Activated naive CD4-positive, alpha-beta T cell treated with anti-CD3 and anti-CD28 coated beads, Interleukin-2, amount 50 U/mL, for 16 hours (primary cell): ENCODE measurements around the gene NRF1.
A peak's percentile ranks its signal among the peaks of the same experiment; 100 is the strongest.
"Not testable (repeated sequence)": the region's sequence is repeated elsewhere in the genome, so short reads cannot be mapped to it uniquely, and the experiment has no call there.

Source experiments
- DNase-seq: peaks from one replicate; pipeline ENCODE4 v3.0.0-alpha.2; 2020

The NRF1 gene

DNA sequence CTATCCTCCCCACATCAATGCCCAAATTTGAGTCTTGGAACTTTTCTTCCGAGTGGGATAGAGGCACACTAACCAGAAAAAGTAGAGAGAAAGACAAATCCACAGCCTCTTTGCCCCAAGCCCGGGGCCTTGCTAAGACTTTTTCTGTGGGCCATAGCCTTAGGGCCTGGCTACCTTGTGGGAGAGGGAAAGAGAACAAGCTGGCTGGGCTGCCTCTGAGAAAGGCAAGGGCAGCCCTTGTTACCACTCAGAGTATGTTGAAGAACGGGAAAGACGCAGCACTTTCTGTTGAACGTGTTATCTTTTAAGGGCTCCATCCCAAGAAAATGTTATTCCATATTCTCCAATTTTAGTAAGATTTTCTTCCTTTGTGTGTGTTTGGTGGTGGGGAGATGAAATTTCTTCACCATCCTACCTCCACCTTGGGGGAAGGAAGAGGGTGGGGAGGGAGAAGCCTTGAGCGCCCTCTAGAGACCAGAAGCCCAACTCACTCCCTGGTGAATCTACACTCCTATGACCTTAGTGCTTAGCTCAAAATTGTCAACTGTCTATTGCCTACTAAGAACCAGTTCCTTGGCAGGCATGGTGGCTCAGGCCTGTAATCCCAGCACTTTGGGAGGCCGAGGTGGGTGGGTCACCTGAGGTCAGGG lies 3.9 kb upstream of the NRF1 start:
- peak; percentile 38 for DNase-seq

DNA sequence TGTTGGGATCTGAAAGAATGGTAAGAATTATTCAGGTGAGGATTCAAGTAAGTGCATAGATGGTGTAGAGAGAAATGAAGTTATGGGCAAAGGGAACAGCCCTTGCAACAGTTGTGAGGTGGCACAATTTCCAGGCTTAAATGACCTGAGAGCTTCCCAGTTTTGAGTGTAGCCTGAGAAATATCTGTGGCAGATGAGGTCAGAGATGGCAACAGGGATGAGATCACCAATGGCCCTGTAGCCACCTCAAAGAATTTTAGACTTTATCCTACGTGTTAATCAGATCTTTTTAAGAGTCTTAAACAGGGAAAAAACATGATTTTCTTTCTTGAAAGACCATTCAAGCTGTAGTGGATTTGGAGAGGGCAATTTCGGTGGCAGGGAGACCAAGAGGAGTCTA lies 1.9 kb upstream of the NRF1 start:
- DNase-seq: no peak

DNA sequence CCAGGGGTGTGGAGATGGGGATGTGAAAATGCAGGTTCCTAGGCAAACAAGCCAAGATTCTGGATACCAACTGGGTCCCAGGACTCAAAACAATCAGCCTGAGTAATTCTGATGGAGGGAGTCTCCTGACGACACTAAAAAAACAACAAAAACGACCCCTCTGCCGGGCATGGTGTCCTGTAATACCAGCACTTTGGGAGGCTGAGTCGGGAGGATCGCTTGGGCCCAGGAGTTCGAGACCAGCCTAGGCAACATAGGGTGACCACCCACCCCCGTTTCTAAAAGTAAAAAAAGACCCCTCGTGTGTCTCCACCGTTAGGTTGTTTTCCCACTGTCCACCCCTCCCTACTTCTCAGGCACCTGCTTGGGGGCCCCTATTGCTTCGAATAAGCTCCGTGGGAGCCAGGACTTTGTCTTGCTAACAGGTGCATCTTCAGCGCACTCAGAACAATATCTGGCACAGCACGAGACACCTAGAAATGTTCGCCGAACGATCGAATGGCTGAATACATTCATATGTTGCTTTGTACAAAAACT lies 743 bp upstream of the NRF1 start:
- peak; percentile 14 for DNase-seq

DNA sequence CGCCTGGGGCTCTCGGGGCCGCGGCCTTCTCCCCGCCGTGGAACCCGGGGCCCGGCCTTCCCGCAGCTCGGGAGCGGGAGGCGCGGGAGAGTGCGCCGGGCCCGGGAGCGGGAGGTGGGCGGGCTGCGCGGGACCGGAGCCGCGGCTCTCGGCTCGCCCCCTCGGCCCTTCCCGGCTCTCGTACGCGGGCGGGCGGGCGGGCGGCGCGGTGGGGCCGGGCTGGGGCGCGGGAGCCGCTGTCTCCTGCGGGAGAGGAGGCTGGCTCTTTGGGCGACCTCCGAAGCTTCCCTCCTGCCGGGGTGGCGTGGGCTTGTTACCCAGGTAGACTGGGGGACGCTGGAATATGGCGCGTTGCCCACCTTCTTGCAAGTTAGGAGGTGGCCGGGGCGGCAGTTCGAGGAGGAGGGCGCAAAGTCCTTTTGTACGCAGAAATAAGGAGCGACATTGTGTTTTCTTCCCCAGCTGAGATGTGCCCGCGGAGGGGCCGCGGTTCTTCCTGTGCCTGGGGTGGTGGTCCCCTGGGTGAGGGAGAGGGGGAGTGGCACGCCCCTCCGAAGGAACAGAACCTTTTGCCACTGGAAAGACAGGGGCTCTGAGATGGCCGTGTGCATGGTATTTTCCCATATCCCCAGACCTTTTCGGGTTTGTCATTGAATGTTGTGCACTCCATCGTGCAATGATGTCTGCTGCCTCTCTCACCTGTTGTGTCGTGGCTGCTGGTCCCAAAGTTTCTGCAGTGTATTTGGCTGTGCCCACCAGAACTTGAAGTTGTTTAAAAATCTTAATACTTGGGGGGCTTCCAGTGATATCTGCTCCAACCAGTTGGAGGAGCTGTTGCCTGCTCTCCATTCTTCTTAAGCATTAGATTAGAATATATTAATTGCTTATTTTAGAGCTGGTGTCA lies 844 bp downstream of the NRF1 start:
- DNase-seq: peak; percentile 49

DNA sequence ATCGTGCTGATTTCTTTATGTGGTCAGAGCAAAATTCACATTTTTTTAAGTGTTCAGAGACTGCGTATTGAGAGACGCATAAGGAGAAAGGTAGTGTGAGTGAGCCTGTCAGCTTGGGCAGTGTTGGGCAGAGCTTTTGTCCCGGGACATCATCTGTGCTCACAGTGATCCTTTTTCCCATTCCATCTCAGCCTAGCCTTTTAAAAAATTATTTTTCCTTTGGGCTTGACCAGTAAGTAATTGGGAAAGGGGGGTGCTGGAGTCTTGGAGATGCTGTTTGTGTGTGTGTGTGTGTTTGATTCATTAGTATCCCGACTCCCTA lies 1.5 kb downstream of the NRF1 start:
- no peak for DNase-seq

DNA sequence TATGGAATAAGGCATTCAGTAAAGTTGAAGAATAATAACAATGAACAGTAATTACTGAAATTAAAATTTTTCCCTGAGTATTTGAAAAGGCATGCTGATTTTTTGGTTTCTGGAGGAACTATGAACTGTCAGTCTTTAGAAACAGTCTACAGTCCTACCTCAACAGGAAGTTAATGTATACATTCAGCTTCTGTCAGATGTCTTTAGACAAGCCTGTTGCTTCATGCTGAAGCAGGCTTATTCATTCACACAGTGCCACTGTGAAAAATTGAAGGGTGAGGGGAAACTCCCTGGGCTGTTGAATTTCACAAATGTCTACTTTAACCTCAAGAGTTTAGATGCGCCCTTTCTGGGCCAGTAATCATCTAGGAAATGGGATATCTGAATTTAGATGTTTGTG lies 3.5 kb downstream of the NRF1 start:
- DNase-seq: no peak

DNA sequence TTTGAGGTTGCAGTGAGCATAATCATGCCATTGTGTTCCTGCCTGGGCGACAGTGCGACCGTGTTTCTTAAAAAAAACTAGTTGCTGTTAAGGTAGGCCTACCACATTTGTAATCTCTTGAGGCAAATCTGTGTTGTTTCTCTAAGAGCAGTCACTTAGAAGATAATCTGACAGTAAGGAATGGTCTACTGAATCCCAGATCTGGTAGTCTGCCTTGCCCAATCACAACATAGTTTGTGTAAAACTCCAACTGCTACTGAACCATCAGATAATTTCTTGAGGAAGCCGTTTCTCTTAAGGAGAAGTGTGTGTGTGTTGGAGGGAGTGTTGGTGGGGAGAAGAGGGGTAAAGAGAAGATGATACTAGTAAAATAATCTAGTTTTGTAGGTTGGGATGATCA lies 5.0 kb downstream of the NRF1 start:
- no peak for DNase-seq

DNA sequence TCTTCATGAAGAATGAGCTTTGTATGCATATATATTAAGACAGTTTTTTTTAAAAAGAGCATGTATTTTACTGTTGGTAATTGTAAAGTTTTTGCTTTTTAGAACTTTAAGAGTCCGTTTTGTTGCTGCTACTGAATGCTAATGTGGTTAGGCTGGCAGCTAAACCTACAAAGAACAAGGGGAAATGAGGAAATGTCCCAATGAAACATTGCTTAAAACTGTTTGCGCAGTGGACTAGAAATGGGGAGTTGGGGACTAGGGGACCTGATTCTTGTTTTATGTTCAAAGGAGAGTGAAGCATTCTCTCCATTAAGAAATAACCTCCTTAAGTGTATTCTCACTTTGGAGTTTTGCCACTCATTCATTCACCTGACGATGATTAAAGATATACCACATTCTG lies 5.7 kb downstream of the NRF1 start:
- DNase-seq: no peak

DNA sequence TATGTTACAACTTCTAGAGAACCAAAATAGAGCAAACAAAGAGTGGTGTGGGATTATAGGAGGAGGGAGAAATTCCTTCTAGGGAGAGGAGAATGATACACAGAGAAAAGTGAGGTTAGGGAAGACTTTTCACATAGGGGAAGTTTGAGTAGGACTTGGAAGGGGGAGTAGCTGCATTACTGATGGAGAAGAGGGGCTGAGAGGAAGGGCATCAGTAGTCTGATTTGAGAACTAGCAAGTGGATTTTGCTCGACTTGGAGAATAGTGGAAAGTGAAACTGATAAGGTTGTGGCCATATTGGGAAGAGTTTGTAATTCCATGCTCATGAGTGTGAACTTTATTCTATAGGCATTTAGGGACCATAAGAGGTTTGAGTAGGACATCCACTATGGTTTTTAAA lies 6.1 kb downstream of the NRF1 start:
- no peak for DNase-seq

DNA sequence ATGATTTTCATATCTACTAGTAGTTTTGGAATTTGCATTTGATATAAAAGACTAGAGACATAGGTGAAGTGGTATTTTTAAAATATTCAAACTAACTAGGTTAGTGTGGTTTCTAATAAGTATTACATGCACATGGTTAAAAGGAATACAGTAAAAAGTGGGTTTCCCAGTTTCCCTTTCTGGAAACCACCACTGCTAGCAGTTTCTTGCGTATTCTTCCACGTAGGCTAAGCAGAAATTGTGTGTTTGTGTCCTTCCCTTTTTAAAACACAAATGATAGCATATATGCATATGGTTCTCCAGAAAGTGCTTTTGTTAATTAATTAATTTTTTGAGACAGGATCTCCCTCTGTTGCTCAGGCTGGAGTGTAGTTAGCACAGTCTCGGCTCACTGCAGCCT lies 15.4 kb downstream of the NRF1 start:
- DNase-seq: no peak

DNA sequence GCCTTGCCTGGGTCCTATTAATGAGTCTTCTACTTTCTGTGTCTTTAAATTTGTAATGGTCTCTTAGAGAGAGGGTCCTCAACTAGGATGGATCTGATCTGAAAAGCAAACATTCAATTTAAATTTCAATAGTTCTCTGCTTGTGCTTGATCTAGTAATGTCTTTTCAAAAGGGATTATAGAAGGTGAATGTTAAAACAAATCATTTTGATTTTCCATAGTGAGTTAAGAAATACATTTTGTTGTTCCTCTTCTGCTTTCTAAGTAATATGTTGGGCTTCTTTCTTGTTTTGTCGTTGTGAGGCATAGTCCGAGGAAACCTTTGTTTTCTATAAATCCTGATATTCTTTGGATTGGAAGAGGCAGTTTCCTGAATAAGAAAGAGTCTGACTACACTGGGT lies 18.8 kb downstream of the NRF1 start:
- DNase-seq: no peak

DNA sequence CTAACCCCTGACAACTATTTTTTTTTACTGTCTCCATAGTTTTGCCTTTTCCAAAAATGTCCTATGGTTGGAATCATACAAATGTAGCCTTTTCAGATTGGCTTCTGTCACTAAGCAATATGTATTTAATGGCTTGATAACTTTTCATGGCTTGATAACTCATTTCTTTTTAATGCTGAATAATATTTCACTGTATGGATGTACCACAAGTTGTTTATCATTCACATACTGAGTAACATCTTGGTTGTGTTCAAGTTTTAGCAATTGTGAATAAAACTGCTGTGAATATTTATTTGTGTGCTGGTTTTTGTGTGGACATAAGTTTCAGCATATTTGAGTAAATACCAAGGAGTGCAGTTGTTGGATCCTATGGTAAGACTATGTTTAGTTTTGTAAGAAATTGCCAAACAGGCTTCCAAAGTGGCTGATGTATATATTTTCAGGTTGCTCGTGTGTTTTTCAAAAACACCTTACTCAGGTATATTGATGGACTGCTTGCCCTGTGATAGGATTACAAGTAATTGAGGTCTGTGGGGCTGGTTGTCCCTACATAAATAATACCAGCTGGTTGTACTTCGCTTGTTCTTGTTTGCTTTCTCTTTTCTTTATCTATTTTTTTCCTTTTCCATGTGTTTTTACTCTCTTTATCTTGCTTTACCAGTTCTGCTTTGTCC lies 23.0 kb downstream of the NRF1 start:
- no peak for DNase-seq

DNA sequence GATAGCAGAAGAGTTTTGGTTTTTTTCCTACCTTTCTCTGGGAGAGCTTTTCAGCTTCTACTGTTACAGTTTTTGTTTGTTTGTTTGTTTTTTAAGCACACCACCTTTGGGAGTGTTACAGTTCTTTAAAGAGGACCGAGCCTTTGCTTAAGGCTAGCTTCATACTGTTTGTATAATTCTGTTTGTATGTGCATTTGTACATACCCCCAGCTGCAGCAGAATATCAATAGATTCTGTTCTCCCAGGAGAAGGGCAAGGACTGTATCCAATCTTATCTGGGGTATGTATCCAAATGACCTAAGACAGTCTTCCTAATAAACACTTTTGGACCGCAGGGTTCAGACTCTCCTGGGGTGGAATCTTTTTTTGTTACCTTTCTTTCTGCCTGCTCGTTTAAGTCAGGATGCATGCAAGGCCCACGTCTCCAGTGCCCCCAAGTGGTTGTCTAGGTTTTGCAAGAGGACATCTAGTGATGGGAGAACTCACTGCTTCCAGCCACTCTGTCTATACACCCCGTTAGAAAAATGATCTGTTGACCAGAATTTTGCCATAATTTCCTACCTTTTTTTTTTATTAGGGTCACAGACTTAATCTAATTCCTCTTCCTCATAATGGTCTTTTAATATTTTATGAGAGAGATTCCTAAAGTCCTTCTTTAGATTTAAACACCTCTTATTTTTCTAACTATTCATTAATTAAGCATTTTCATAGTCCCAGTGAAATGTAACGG lies 23.9 kb downstream of the NRF1 start:
- DNase-seq: peak; percentile 67

DNA sequence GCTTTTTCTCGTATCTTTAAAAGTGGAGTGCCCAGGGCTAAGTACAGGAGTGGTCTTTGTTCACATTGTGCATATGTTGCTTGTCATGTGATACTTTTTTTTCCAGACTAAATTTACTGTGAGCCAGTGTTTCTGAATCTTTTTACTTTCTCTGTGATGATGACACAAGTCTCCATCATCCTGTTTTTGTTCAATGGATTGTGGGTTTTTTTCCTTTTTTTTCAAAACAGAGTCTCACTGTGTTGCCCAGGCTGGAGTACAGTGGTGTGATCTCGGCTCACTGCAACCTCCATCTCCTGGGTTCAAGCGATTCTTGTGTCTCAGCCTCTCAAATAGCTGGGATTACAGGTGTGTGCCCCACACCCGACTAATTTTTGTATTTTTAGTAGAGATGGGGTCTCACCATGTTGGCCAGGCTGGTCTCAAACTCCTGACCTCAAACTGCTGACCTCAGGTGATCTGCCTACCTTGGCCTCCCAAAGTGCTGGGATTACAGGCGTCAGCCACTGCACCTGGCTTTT lies 24.6 kb downstream of the NRF1 start:
- DNase-seq: not testable (repeated sequence)

DNA sequence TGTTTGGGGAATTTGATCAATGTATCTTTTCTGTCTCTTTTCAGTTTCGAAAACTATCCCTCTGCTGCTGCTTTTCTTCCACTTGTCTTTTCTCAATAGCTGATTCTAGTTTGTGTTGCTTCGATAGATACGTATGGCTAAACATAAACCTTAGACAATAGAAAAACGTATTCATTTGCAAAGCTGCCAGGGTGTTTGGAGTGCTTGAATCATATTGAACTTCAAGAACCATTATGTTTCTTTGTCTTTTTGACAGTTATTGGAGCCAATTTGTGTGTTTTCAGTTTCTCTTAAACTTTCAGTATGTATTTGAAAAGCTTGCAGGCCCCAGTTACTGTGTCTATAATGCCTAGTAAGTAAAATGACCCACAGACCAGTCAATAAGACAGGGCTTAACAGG lies 25.1 kb downstream of the NRF1 start:
- no peak for DNase-seq

DNA sequence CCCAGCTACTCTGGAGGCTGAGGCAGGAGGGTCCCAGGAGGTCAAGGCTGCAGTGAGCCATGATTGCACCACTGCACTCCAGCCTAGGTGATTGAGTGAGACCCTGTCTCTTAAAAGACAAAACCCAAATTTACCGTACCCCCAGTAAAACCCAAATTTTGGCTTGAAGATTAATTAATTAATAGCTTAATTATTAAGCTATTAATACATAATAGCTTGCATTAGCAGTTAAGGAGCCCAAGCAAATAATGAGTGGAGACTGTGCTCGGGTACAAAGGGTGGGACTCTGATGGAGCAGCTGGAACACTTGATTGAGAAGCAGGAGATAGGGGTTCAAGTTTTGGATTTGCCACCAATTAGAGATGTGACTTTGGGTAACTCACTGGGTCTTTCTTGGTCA lies 28.9 kb downstream of the NRF1 start:
- DNase-seq: no peak

DNA sequence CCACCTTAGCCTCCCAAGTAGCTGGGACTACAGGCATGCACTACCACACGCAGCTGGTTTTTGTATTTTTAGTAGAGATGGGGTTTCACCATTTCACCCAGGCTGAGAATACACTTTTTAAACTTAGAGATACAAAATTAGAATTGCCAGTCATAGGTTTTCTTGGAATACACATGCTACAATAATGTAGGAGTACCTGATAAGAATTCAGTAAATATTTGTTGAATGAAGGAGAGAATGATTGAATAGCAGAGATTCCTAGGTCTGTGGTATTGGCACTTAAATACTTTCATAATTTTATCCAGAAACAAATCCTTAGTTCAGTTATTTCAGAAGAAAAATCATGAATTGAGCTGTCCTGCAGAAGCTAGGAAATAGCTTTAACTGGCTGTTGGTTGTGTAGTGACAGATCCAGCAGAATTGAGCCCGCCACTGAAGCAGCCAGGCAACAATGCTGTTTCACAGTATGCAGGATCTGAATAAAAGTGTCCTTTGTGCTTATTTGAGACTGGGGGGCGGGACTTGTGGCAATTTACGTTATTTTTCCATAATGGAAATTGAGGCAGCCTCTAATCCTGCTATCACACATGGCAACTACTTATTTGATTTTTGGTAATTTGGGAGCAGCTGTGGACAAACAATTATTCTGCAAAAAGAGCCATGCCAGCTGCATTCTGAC lies 31.5 kb downstream of the NRF1 start:
- no peak for DNase-seq

DNA sequence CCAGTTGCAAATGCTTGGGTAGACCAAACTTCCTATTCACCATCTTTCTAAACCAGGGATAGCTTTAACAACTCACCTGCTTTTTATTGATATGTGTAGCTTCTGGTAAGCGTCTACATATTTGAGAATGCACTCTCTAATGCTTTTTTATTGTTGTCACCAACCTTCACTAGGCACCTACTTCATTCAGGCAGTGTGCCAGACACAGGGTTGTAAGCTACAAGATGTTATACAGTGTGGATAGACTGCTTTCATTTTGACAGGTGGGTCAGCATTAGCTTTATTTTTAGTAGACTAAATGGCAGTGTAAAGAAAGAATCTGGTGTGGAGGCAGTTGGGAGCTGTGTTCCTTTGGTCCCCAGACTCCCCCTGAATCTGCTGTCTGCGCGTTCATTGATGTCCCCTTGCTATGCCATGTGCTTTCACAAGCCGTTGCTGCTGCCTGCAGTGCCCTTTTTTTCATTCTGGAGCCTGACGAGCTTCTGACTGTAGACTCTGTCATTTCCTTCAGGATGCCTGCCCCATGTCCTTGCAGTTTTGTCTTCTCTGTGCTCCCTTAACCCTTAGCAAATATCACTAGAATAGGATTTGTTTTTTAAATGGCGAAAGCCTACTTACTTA lies 32.1 kb downstream of the NRF1 start:
- no peak for DNase-seq

DNA sequence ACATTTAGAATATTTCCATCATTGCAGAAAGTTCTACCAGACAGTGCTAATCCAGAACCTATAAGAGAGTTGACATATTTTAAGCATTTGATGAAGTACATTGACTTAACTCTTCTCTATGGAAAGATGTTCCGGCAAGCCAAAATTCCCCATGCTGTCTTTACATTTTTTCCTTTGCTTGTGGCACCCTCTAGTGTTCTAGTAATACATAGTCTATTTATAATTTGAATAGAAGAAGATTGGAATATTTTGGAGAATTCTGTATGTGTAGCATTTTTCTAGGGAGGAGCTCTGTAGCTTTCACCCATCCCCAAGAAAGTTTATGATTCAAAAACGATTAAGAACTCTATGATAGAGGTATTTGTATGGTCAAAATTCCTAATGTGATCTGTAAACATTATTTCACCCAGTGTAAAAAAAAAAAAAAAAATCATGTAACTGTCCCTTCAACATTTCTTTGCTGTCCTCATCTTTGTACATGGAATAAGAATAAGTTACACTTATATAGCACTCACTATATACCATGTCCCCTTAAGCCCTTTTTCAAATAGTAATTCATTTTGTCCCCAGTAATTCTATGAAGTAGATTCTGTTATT lies 33.2 kb downstream of the NRF1 start:
- no peak for DNase-seq

DNA sequence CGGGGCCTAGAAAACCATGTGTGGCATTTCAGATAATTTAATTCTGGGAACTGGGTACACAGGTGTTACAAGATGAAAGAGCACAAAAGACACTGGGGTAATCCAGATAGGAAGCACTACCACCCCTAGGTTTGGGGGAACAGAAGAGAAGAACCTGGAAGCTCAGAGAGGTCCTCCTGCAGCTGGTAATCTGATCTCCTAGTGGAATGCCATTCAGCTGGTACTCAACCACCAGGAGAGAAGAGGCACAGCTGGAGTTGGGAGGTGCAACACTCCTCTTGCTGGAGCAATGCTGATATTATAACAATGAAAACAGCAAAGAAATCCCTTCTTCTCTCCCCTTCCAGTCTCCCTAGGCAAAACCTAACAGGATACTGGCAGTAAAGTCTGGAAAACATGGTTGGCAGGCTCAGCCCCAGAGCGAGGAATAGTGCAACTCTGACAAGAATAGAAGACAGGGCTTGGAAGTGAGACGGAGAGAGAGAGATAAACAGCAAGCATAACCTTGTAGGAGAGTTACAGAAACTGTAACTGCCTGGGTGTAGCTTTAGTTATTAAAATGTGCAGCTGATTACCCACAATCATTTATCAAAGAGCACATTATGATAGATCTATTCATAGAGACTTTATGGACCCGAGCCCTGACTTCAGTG lies 35.0 kb downstream of the NRF1 start:
- no peak for DNase-seq

DNA sequence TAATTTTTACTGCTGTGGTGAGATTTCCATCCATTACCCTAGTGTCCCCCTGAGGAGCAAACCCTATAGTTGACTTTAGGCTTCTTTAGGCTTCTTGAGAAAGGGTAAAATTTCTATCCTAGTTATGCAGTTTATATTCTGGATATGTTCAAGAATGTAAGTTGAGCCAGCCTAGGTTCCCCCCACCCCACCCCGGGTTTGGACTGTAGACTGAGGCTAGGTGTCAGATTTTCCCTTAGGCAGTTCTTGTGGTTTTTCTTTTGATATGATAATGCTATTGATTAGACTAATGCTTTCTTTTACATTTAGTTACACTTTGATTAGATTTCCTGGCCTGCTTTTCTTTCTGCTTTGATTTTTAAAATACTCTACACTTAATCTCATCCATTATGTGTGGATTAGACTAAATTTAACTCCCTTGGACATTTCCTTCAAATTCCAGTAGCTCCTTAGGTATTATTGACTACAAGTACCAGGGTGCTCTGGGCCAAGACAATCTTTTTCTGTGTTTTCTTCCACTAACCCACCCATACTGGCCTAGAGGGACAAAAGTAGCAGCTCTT lies 37.7 kb downstream of the NRF1 start:
- DNase-seq: no peak
